ENCODE results near the gene FAT3. TPM values are rescaled to one million over a fixed set of nuclear protein-coding genes. Genes with fewer than 3 reads are reported as not detected.
A peak's percentile ranks its signal among the peaks of the same experiment; 100 is the strongest.

Gene FAT3
- total RNA-seq, result under 1 TPM; 0.10 to 0.96 TPM

DNA sequence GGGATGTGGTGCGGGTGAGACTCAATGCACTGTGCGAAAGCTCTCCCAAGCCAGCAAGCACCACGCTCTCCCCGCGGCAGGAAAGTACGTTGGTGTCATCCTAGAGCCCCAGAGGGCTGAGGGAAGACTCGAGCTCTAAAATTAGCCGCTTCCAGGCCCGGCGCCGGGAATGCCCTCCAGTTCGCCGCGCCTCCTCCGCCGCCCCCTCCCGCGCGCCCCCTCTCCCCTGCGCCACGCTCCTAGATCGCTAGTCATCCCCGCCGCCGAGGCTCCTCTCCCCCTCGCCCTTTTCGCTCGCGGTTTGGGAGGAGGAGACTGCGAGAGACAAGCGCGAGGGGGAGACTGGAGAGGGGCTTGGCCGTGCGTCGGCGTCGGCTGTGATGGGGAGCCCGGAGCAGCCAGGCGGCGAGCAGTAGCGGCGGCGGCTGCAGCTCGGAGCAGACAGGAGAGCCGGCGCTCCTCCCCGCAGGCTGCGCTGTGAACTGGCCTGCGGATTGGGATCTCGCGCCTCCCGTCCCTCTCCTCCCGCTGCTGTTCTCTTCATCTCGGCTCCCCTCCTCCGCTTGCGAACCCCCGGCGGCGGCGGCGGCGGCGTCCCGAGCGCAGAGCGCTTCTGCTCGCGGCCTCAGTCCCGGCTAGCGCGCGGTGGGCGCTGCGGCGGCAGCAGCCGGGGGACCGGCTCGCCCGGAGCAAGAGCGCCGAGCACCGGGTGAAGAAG, at the start of gene FAT3:
TSS of gene FAT3 (plus strand) at position 412 of the 718 bp plus-strand sequence. CDS start 127,295 bp downstream, outside the sequence.
- intact Hi-C loops (cut with DNase I), result no loop called here
- H3K27me3 ChIP-seq, result peaks cover 48% of the 10 kb centered on the region
- peaks cover 5% of the 10 kb centered on the region for H3K4me1 ChIP-seq

DNA sequence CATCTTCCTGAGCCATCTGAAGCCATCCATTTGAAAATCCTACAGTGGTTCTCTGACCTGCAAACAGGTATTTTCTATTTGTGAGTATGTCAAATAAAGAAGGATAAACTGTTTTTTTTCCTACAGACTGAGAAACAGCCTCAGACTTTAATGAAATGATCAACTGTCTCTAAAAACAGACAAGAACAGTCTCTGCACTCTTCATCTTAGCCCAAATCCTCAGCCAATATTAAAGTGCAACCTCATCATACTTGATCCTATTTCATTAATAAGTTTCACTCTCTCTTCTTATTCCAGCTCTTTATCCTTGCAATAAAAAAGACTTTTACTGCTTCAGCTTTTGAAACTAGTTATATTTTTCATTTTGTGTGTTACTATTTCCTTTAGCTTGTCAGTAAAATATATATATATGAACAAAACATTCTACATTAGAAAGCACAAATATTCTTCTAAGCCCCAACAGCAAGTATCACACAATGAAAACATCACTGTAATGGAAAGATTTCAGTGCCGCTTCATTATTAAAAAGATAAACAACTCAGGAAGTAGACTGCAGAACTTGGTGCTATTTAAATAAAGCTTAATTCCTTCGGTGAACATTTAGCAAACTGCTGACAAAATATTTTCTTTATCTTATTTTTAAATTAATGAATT, 45.5 kb upstream of the FAT3 start:
- DNase-seq, result no peak
- no peaks in the 10 kb centered on the region for H3K4me1 ChIP-seq
- H3K4me3 ChIP-seq, result no peak overlapping the region
- no peaks in the 10 kb centered on the region for H3K9me3 ChIP-seq
- TF ChIP-seq, protein P1, sequence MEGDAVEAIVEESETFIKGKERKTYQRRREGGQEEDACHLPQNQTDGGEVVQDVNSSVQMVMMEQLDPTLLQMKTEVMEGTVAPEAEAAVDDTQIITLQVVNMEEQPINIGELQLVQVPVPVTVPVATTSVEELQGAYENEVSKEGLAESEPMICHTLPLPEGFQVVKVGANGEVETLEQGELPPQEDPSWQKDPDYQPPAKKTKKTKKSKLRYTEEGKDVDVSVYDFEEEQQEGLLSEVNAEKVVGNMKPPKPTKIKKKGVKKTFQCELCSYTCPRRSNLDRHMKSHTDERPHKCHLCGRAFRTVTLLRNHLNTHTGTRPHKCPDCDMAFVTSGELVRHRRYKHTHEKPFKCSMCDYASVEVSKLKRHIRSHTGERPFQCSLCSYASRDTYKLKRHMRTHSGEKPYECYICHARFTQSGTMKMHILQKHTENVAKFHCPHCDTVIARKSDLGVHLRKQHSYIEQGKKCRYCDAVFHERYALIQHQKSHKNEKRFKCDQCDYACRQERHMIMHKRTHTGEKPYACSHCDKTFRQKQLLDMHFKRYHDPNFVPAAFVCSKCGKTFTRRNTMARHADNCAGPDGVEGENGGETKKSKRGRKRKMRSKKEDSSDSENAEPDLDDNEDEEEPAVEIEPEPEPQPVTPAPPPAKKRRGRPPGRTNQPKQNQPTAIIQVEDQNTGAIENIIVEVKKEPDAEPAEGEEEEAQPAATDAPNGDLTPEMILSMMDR (IDR thresholded peaks at IDR 0.05), result no peak
- H3K9ac ChIP-seq (ENCODE audit: low read depth in 2 of 2, low read length in 2 of 2), result no peak overlapping the region
- intact Hi-C loops (cut with DNase I), result no loop called here
- H3K27me3 ChIP-seq, result no peaks in the 10 kb centered on the region
- H3K27ac ChIP-seq, result no peak overlapping the region
- no peaks in the 10 kb centered on the region for H3K36me3 ChIP-seq

More for the DNA sequence above, at the start of gene FAT3:
- H3K4me3 ChIP-seq, result peak within 1 kb of the TSS; percentile 15
- H3K9me3 ChIP-seq, result no peaks in the 10 kb centered on the region
- no peak within 1 kb of the TSS for H3K27ac ChIP-seq
- peak; percentile 17 for DNase-seq
- TF ChIP-seq, protein P1 (IDR thresholded peaks at IDR 0.05), result no peak
- H3K9ac ChIP-seq (ENCODE audit: low read depth in 2 of 2, low read length in 2 of 2), result no peak within 1 kb of the TSS
- no peaks in the 10 kb centered on the region for H3K36me3 ChIP-seq

DNA sequence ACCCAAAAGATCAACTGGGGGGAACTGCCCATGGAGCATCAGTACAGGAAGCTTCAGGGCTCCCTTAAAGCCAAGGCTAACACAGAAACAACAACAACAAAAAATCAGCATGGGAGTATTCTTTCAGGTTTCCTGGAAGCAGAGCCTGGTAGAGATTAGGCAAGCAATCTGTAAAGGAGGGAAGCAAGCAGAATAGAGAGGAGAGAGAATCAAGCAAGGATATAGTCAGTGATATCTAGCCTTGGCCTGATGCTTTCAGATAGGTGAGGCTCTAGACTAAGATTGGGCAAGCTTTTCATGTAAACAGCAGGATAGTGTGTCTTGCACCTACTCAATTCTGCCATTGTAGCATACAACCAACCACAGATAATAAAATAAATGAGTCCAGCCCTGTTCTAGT, 44.4 kb upstream of the FAT3 start:
- Histone ChIP-seq H3K9me3 (no peaks in the 10 kb centered on the region), H3K9ac (ENCODE audit: low read depth in 2 of 2, low read length in 2 of 2) (no peak overlapping the region), H3K4me3 (no peak overlapping the region), H3K27me3 (no peaks in the 10 kb centered on the region), H3K4me1 (no peaks in the 10 kb centered on the region), H3K27ac (no peak overlapping the region), H3K36me3 (no peaks in the 10 kb centered on the region)
- TF ChIP-seq, protein P1 (IDR thresholded peaks at IDR 0.05), result no peak
- intact Hi-C loops (cut with DNase I), result no loop called here
- DNase-seq, result no peak

DNA sequence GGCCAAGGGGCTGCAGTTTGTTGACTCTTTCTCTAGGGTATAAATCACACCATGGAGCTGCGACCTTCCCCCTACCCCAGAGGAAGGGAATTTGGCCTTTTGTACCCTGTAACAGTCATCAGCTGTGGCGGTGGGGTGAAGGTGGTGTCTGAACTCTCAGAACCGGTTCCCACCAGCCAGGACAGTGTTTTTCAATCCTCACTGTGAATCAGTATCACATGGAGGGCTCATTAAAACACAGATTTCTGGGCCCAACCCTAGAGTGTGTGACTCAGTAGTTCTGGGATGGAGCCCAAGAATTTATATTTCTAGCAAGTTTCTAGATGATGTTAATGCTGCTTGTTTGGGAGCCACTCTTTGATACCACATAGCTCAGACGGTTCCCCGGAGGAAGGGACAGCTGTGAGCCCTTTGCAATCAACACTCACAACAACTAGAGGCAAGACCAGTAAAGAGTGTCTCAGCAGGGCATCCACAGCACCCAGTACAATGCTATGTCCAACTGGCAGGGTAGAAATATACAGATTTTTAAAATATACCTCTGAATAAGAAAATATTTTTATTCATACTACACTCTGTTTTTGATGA, 43.9 kb upstream of the FAT3 start:
- no peak overlapping the region for H3K9ac ChIP-seq (ENCODE audit: low read depth in 2 of 2, low read length in 2 of 2)
- no peaks in the 10 kb centered on the region for H3K4me1 ChIP-seq
- intact Hi-C loops (cut with DNase I), result no loop called here
- H3K27me3 ChIP-seq, result no peaks in the 10 kb centered on the region
- no peaks in the 10 kb centered on the region for H3K9me3 ChIP-seq
- no peak overlapping the region for H3K4me3 ChIP-seq
- H3K36me3 ChIP-seq, result no peaks in the 10 kb centered on the region
- TF ChIP-seq, protein P1 (IDR thresholded peaks at IDR 0.05), result no peak
- H3K27ac ChIP-seq, result no peak overlapping the region
- DNase-seq, result no peak

DNA sequence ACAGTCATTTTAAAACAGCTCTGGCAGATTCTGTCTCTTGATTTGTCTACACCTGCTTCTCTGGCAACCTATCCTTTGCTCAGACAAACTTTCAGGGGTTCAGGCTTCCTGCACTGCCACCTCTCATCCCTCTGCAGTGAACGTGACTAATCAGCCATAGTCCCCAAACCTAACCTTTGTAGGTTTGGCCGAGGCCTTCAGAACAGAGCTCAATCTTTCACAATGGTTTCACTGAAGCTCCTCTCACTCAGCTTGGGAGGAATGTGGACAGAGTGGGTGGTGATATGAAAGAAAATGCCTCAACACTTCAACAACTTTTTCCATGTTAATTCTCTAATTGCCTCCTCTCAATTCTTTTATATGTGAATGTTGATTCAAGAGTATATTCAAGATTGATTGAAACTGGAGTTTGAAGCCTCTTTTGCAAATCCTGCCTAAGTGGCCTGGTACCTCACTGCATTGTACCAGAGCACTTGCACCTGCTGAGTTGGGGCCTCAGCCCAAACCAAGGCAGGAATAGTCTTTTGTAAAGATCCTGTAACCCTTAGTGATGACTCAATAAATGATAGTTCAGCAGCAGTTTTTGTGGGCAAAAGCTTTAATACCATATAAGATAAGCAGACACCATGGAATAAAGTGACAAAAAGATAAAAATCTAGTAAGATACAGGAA, 33.9 kb upstream of the FAT3 start:
- no peak for DNase-seq
- intact Hi-C loops (cut with DNase I), result no loop called here
- Histone ChIP-seq H3K36me3 (no peaks in the 10 kb centered on the region), H3K27me3 (no peaks in the 10 kb centered on the region), H3K27ac (no peak overlapping the region), H3K4me1 (no peaks in the 10 kb centered on the region), H3K9ac (ENCODE audit: low read depth in 2 of 2, low read length in 2 of 2) (no peak overlapping the region), H3K4me3 (no peak overlapping the region), H3K9me3 (no peaks in the 10 kb centered on the region)
- TF ChIP-seq, protein P1 (IDR thresholded peaks at IDR 0.05), result no peak

All from colonic mucosa (tissue), 4 donors.